BE2C (cell line): ENCODE measurements around the gene CFAP46.

Experiments used
- DNase-seq: peaks from one replicate; pipeline ENCODE4 v3.0.0-alpha.2; 2020
- H3K27me3 ChIP-seq: fragments of 250-450 bp; sonication (Bioruptor Pico); 2 replicates; pipeline ENCODE4 v1.5.1; 2020; ENCODE audit warnings: mild to moderate bottlenecking
- H3K36me3 ChIP-seq: fragments of 250-450 bp; sonication (Bioruptor Pico); 2 replicates; pipeline ENCODE4 v1.5.1; 2020; ENCODE audit warnings: mild to moderate bottlenecking
- H3K4me1 ChIP-seq: fragments of 250-450 bp; sonication (Bioruptor Pico); 2 replicates; pipeline ENCODE4 v1.5.1; 2020
- H3K4me3 ChIP-seq: 2 replicates; pipeline ENCODE4 v1.5.1; 2011; ENCODE audit warnings: low read depth, low read length
- H3K9me3 ChIP-seq: fragments of 250-450 bp; sonication (Bioruptor Pico); 2 replicates; pipeline ENCODE4 v1.5.1; 2020
- TF ChIP-seq, protein P1 (sequence below): IDR thresholded peaks from 2 replicates; pipeline ENCODE4 v1.5.1; 2012; ENCODE audit warnings: mild to moderate bottlenecking, low read depth, low read length

The CFAP46 gene

DNA sequence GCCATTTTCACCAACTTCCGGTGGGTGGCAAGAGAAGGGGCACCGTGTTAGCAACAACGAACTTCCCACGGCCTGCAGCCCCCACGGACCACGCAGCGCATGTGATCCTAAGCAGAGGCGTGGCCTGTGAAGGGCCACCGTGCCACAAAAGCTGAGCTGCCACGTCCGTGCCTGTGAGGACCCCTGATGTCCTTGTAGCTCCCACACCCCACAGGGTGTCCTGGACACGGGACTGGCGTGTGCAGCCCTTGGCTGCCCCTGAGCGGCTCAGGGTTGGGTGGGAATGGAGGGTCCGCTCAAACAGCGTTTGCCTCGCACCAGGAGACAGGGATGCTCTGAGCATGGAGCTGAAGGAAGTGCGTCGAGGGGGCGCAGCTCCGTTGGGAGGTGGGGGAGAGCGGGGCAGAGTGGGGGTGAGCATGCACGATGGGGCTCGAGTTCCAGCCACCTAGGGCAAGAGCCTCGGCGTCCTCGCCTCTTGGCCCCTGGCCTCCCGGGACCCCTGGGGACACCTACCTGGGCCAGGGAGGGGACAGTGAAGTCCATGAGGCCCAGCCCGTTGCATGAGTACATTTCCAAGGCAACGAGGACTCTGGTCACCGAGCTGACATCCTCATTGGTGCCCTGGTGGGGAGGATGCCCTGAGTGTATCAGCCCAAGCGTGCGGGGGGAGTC, 33.6 kb downstream of the CFAP46 start:
- Histone ChIP-seq H3K4me1 (no peaks in the 10 kb centered on the region), H3K36me3 (no peaks in the 10 kb centered on the region), H3K27me3 (no peaks in the 10 kb centered on the region), H3K9me3 (no peaks in the 10 kb centered on the region), H3K4me3 (no peak overlapping the region)
- TF ChIP-seq, protein P1, sequence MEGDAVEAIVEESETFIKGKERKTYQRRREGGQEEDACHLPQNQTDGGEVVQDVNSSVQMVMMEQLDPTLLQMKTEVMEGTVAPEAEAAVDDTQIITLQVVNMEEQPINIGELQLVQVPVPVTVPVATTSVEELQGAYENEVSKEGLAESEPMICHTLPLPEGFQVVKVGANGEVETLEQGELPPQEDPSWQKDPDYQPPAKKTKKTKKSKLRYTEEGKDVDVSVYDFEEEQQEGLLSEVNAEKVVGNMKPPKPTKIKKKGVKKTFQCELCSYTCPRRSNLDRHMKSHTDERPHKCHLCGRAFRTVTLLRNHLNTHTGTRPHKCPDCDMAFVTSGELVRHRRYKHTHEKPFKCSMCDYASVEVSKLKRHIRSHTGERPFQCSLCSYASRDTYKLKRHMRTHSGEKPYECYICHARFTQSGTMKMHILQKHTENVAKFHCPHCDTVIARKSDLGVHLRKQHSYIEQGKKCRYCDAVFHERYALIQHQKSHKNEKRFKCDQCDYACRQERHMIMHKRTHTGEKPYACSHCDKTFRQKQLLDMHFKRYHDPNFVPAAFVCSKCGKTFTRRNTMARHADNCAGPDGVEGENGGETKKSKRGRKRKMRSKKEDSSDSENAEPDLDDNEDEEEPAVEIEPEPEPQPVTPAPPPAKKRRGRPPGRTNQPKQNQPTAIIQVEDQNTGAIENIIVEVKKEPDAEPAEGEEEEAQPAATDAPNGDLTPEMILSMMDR, result no peak
- DNase-seq, result no peak

DNA sequence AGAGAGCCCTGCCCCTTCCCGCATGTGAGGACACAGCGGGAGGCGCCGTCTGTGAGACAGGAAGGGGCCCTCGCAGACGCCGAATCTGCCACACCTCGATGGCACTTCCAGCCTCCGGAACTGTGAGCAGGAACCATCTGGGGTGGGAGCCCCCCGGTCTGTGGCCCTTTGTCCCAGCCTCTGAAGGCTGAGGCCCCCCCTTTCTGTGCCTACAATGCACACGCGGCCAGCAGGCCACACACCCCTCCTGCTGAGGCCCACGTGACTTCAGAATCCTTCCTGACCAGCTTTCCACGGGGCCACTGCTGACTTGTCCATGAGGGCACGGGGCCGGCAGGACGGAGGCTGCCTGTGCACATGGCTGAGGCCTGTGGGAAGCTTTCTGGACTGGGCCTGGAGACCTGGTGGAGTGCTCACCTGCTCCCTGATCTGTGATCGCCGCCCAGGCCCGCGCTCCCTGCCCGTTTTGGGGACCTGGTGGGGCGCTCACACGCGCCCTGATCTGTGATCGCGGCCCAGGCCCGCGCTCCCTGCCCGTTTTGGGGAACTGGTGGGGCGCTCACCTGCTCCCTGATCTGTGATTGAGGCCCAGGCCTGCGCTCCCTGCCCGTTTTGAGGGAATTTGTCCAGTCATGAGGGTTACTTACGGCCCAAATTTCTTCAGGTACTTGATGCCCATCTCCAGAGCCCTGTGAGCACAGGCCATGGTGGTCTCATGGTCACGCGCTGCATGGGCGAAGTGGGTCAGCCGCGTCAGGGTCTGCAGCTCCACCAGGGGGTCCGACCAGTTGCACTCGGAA, 34.3 kb downstream of the CFAP46 start:
- H3K36me3 ChIP-seq, result no peaks in the 10 kb centered on the region
- H3K4me1 ChIP-seq, result no peaks in the 10 kb centered on the region
- TF ChIP-seq, protein P1, result no peak
- no peak overlapping the region for H3K4me3 ChIP-seq
- no peaks in the 10 kb centered on the region for H3K27me3 ChIP-seq
- H3K9me3 ChIP-seq, result no peaks in the 10 kb centered on the region
- DNase-seq, result no peak

DNA sequence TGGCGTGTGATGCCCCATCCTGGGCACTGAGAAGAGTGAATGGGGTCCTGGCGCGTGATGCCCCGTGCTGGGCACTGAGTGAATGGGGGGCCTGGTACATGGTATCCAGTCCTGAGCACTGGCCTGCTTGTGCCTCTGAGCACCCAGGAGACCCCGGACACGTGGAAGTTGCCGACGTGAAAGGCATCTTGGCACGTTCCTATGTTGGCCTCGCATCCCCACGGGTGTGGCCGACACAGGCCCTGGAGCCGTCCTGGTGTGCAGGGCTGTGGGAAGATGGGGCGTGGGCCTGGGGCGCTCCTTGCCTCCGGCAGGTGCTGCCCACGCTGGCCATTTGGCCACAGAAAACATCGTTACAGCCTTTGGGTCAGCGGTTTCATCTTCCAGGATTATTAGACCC, 35.5 kb downstream of the CFAP46 start:
- no peak for DNase-seq
- Histone ChIP-seq H3K9me3 (no peaks in the 10 kb centered on the region), H3K36me3 (no peaks in the 10 kb centered on the region), H3K4me3 (no peak overlapping the region), H3K4me1 (no peaks in the 10 kb centered on the region), H3K27me3 (peaks cover 4% of the 10 kb centered on the region; the same call in 1 of the 2 replicates)
- TF ChIP-seq, protein P1, result no peak

DNA sequence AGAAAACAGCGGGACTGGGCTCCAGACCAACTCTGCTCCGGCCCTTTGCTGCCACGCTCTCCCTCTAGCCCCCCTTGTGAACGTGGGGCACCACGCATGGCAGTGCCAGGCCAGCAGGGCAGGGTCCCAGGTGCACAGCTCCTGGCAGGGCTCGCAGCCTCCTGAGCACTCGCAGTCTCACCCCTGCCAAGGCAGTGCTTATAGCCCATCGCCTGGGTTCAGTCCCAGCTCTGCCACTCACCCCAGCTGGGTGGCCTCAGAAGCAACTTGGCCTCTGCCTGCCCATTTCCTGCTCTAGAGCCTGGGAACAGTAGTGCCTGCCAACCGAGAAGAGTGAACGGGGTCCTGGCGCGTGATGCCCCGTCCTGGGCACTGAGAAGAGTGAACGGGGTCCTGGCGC, 36.3 kb downstream of the CFAP46 start:
- TF ChIP-seq, protein P1, result no peak
- no peaks in the 10 kb centered on the region for H3K36me3 ChIP-seq
- DNase-seq, result no peak
- peaks cover 9% of the 10 kb centered on the region for H3K27me3 ChIP-seq
- no peak overlapping the region for H3K4me3 ChIP-seq
- no peaks in the 10 kb centered on the region for H3K4me1 ChIP-seq
- H3K9me3 ChIP-seq, result no peaks in the 10 kb centered on the region

DNA sequence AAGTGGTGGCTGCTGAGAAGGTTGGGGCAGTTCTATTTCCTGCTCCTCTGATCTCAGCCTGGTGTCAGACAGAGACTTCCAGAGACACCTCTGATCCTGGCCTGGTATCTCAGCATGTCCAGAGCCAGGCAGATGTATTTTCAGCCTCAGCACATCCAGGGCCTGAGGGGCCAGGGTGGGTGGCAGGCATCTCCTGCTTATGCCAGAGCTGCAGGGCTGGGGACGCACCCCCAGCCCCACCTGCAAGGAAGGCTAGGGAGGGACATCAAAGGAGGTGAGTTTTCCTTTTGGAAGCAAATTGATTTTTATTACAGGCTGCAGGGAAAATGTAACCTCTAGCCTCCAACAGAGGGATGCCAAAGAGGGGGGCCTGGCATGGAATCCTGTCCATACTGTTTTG, 36.7 kb downstream of the CFAP46 start:
- H3K4me3 ChIP-seq, result no peak overlapping the region
- H3K9me3 ChIP-seq, result no peaks in the 10 kb centered on the region
- no peaks in the 10 kb centered on the region for H3K36me3 ChIP-seq
- no peak for DNase-seq
- no peaks in the 10 kb centered on the region for H3K4me1 ChIP-seq
- peaks cover 14% of the 10 kb centered on the region for H3K27me3 ChIP-seq
- TF ChIP-seq, protein P1, result no peak
